Mesenchymal stem cell (in vitro differentiated cells and primary cell): Measurements from ENCODE around the gene PARD3B.

Source experiments
- DNase-seq: peaks from one replicate; pipeline ENCODE4 v3.0.0-alpha.2; 2013
- H2AFZ ChIP-seq: one replicate; pipeline ENCODE4 v1.6.1; 2013; ENCODE audit warnings: low read depth, mild to moderate bottlenecking, control low read depth, inconsistent platforms, low read length, moderate library complexity
- H2AK5ac ChIP-seq: 2 replicates; pipeline ENCODE4 v1.6.1; 2013; ENCODE audit warnings: low read length, moderate library complexity, mild to moderate bottlenecking, inconsistent platforms; ENCODE audit not compliant: severe bottlenecking
- H2BK120ac ChIP-seq: one replicate; pipeline ENCODE4 v1.6.1; 2013; ENCODE audit warnings: low read depth, mild to moderate bottlenecking, inconsistent platforms, low read length, moderate library complexity
- H2BK12ac ChIP-seq, 2 experiments: one replicate each; pipeline ENCODE4 v1.6.1; 2013; ENCODE audit warnings: inconsistent platforms in 2 of 2, low read length in 2 of 2, mild to moderate bottlenecking in 2 of 2, moderate library complexity in 2 of 2, control low read depth in 1 of 2
- H2BK15ac ChIP-seq: one replicate; pipeline ENCODE4 v1.6.1; 2013; ENCODE audit warnings: mild to moderate bottlenecking, low read depth, inconsistent platforms; ENCODE audit not compliant: poor library complexity, severe bottlenecking
- H2BK5ac ChIP-seq: 2 replicates; pipeline ENCODE4 v1.6.1; 2013; ENCODE audit warnings: low read depth, mild to moderate bottlenecking, low read length, control low read depth, inconsistent platforms; ENCODE audit not compliant: poor library complexity, severe bottlenecking
- H3K14ac ChIP-seq, 2 experiments: one replicate each; pipeline ENCODE4 v1.6.1; 2013; ENCODE audit warnings: inconsistent platforms in 2 of 2, low read length in 2 of 2, control low read depth in 1 of 2, mild to moderate bottlenecking in 1 of 2, moderate library complexity in 1 of 2
- H3K18ac ChIP-seq, 2 experiments: one replicate each; pipeline ENCODE4 v1.6.1; 2013; ENCODE audit warnings: inconsistent platforms in 2 of 2, low read length in 2 of 2, control low read depth in 1 of 2, low read depth in 1 of 2, mild to moderate bottlenecking in 1 of 2
- H3K23ac ChIP-seq, 2 experiments: one replicate each; pipeline ENCODE4 v1.6.1; 2013; ENCODE audit warnings: inconsistent platforms in 2 of 2, low read length in 2 of 2, mild to moderate bottlenecking in 2 of 2, moderate library complexity in 2 of 2, control low read depth in 1 of 2
- H3K27ac ChIP-seq: 2 replicates; pipeline ENCODE4 v1.5.1; 2013; ENCODE audit warnings: mild to moderate bottlenecking, moderate library complexity, low read length, control low read depth, inconsistent platforms; ENCODE audit not compliant: poor library complexity, severe bottlenecking
- H3K27me3 ChIP-seq, 2 experiments: 2 replicates each; pipeline versions ENCODE4 v1.6.1 to v1.7.0; 2013; ENCODE audit warnings: low read length in 2 of 2, mild to moderate bottlenecking in 2 of 2, moderate library complexity in 2 of 2, control low read depth in 1 of 2, inconsistent platforms in 1 of 2; ENCODE audit not compliant: control insufficient read depth in 1 of 2, insufficient read depth in 1 of 2
- H3K36me3 ChIP-seq, 2 experiments: 2 replicates each; pipeline versions ENCODE4 v1.6.1 to v1.7.0; 2013; ENCODE audit warnings: low read length in 2 of 2, control low read depth in 1 of 2, inconsistent platforms in 1 of 2, low read depth in 1 of 2, mild to moderate bottlenecking in 1 of 2; ENCODE audit not compliant: insufficient read depth in 2 of 2, control insufficient read depth in 1 of 2
- H3K4ac ChIP-seq, 2 experiments: one replicate each; pipeline ENCODE4 v1.6.1; 2013; ENCODE audit warnings: inconsistent platforms in 2 of 2, low read length in 2 of 2, mild to moderate bottlenecking in 2 of 2, moderate library complexity in 2 of 2, control low read depth in 1 of 2, low read depth in 1 of 2
- H3K4me1 ChIP-seq: 2 replicates; pipeline ENCODE4 v1.6.1; 2013; ENCODE audit warnings: low read depth, low read length, control low read depth; ENCODE audit not compliant: control insufficient read depth, insufficient read depth
- H3K4me2 ChIP-seq: 2 replicates; pipeline ENCODE4 v1.6.1; 2013; ENCODE audit warnings: low read length, mild to moderate bottlenecking, inconsistent platforms; ENCODE audit not compliant: poor library complexity, severe bottlenecking
- H3K4me3 ChIP-seq, 2 experiments: 2 replicates each; pipeline versions ENCODE4 v1.5.1 to v1.7.0; 2013; ENCODE audit warnings: low read length in 2 of 2, mild to moderate bottlenecking in 2 of 2, control low read depth in 1 of 2, low read depth in 1 of 2; ENCODE audit not compliant: insufficient read depth in 1 of 2
- H3K79me1 ChIP-seq: replicated peaks from 2 replicates; pipeline ENCODE4 v1.6.1; 2013; ENCODE audit warnings: mild to moderate bottlenecking, control low read depth, low read length, inconsistent platforms; ENCODE audit not compliant: poor library complexity, severe bottlenecking
- H3K9ac ChIP-seq: 2 replicates; pipeline ENCODE4 v1.7.0; 2013; ENCODE audit warnings: mild to moderate bottlenecking, low read length, moderate library complexity
- H3K9me3 ChIP-seq: 2 replicates; pipeline ENCODE4 v1.7.0; 2013; ENCODE audit warnings: mild to moderate bottlenecking, low read length; ENCODE audit not compliant: control insufficient read depth
- H4K8ac ChIP-seq: one replicate; pipeline ENCODE4 v1.6.1; 2013; ENCODE audit warnings: inconsistent platforms, mild to moderate bottlenecking, low read length, moderate library complexity
- H4K91ac ChIP-seq: one replicate; pipeline ENCODE4 v1.6.1; 2013; ENCODE audit warnings: mild to moderate bottlenecking, low read length, inconsistent platforms
- WGBS: methylation state at CpG from one replicate; pipeline ENCODE4 v1.1.7; 2013; ENCODE audit warnings: mixed read lengths; 5-methylcytosine and 5-hydroxymethylcytosine counted together

The PARD3B gene

GRCh38 chr2:205333351-205333750, 788.1 kb downstream of the PARD3B start:
- no peak overlapping the region for H2AK5ac ChIP-seq
- H3K4me1 ChIP-seq, result no peaks in the 10 kb centered on the region
- H3K79me1 ChIP-seq, result no peaks in the 10 kb centered on the region
- no peak overlapping the region for H2BK12ac ChIP-seq
- no peak overlapping the region for H2BK15ac ChIP-seq
- no peak overlapping the region for H2AFZ ChIP-seq
- no peak overlapping the region for H2BK5ac ChIP-seq
- H3K36me3 ChIP-seq, result no peaks in the 10 kb centered on the region
- no peak for DNase-seq
- H4K91ac ChIP-seq, result no peak overlapping the region
- no peak overlapping the region for H3K4me3 ChIP-seq
- no peak overlapping the region for H3K9ac ChIP-seq
- H3K4me2 ChIP-seq, result no peak overlapping the region
- no peak overlapping the region for H3K14ac ChIP-seq
- H3K18ac ChIP-seq, result no peak overlapping the region
- H3K27me3 ChIP-seq, result no peaks in the 10 kb centered on the region
- H2BK120ac ChIP-seq, result no peak overlapping the region
- no peak overlapping the region for H3K4ac ChIP-seq
- H3K9me3 ChIP-seq, result no peaks in the 10 kb centered on the region
- no peak overlapping the region for H4K8ac ChIP-seq
- H3K23ac ChIP-seq, result no peak overlapping the region
- no peak overlapping the region for H3K27ac ChIP-seq
- WGBS, result 100% methylated on average over 1 of the region's 1 CpG

GRCh38 chr2:205337274-205337673, 792.0 kb downstream of the PARD3B start:
- Histone ChIP-seq H3K36me3 (no peaks in the 10 kb centered on the region), H3K27me3 (no peaks in the 10 kb centered on the region), H3K4ac (no peak overlapping the region), H3K4me1 (no peaks in the 10 kb centered on the region), H3K27ac (no peak overlapping the region), H3K79me1 (no peaks in the 10 kb centered on the region), H3K23ac (no peak overlapping the region), H2AK5ac (no peak overlapping the region), H2BK120ac (no peak overlapping the region), H3K14ac (no peak overlapping the region), H4K8ac (no peak overlapping the region), H3K4me3 (no peak overlapping the region), H4K91ac (no peak overlapping the region), H2AFZ (no peak overlapping the region), H2BK15ac (no peak overlapping the region), H2BK12ac (no peak overlapping the region), H2BK5ac (no peak overlapping the region), H3K9ac (no peak overlapping the region), H3K18ac (no peak overlapping the region), H3K4me2 (no peak overlapping the region), H3K9me3 (no peaks in the 10 kb centered on the region)
- no peak for DNase-seq

- Histone ChIP-seq H3K14ac (no peak overlapping the region), H3K4me2 (no peak overlapping the region), H2BK12ac (no peak overlapping the region), H2AK5ac (no peak overlapping the region), H2BK15ac (no peak overlapping the region), H3K23ac (no peak overlapping the region), H2BK120ac (no peak overlapping the region), H3K4ac (no peak overlapping the region), H4K91ac (no peak overlapping the region), H3K9me3 (no peaks in the 10 kb centered on the region), H3K27ac (no peak overlapping the region), H2AFZ (no peak overlapping the region), H2BK5ac (no peak overlapping the region), H3K36me3 (no peaks in the 10 kb centered on the region), H3K9ac (no peak overlapping the region), H3K4me3 (no peak overlapping the region), H4K8ac (no peak overlapping the region), H3K18ac (no peak overlapping the region), H3K27me3 (no peaks in the 10 kb centered on the region), H3K4me1 (no peaks in the 10 kb centered on the region), H3K79me1 (no peaks in the 10 kb centered on the region)
- WGBS, result no CpG with 5 or more reads among the region's 1 CpG
- DNase-seq, result no peak
Measured at GRCh38 chr2:205338156-205338555, 792.9 kb downstream of the PARD3B start.

GRCh38 chr2:205343103-205343502, 797.8 kb downstream of the PARD3B start:
- H3K14ac ChIP-seq, result no peak overlapping the region
- H3K23ac ChIP-seq, result no peak overlapping the region
- H2BK5ac ChIP-seq, result no peak overlapping the region
- no peak overlapping the region for H3K27ac ChIP-seq
- H3K36me3 ChIP-seq, result no peaks in the 10 kb centered on the region
- H2BK120ac ChIP-seq, result no peak overlapping the region
- no peak overlapping the region for H2BK12ac ChIP-seq
- H3K4ac ChIP-seq, result no peak overlapping the region
- no peak overlapping the region for H3K9ac ChIP-seq
- H3K18ac ChIP-seq, result no peak overlapping the region
- no peak overlapping the region for H2BK15ac ChIP-seq
- H3K9me3 ChIP-seq, result no peaks in the 10 kb centered on the region
- DNase-seq, result no peak
- H2AFZ ChIP-seq, result no peak overlapping the region
- H2AK5ac ChIP-seq, result no peak overlapping the region
- no peaks in the 10 kb centered on the region for H3K27me3 ChIP-seq
- H4K91ac ChIP-seq, result no peak overlapping the region
- H3K4me3 ChIP-seq, result no peak overlapping the region
- H3K4me1 ChIP-seq, result no peaks in the 10 kb centered on the region
- no peak overlapping the region for H3K4me2 ChIP-seq
- WGBS, result 82% methylated on average over 4 of the region's 4 CpGs
- H3K79me1 ChIP-seq, result no peaks in the 10 kb centered on the region
- H4K8ac ChIP-seq, result no peak overlapping the region
